ENCODE data around the gene GLT8D1. TPM values are rescaled to one million over a fixed set of nuclear protein-coding genes. Genes with fewer than 3 reads are reported as not detected.

The GLT8D1 gene
- total RNA-seq, 1 experiment from 2014 or later, result 42.1 TPM

DNA sequence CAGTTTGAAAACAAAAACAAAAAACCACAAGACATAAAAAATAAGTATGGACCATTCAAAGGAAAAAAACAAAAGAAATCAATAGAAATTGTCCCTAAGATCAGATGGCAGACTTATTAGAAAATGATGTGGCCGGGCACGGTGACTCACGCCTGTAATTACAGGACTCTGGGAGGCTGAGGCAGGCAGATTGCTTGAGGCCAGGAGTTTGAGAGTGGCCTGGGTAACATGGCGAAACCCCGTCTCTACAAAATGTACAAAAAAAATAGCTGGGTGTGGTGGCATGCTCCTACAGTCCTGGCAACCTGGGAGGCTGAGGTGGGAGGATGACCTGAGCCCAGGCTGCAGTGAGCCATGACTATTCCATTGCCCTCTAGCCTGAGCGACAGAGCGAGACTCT, 16.9 kb upstream of the GLT8D1 start:
- Histone ChIP-seq H3K4me2 (ENCODE audit: low read length) (no peak overlapping the region), H3K9ac (ENCODE audit: low read length) (no peak overlapping the region), H3K27ac (ENCODE audit: low read depth, low read length) (no peak overlapping the region), H3K9me2 (ENCODE audit: insufficient read depth) (no peaks in the 10 kb centered on the region), H3K79me2 (ENCODE audit: insufficient read depth, low read length) (no peaks in the 10 kb centered on the region), H3K9me3 (ENCODE audit: control insufficient read depth in 1 of 2, insufficient read depth in 1 of 2, low read depth in 1 of 2, low read length in 2 of 2) (no peaks in the 10 kb centered on the region), H4K20me1 (ENCODE audit: insufficient read depth) (no peaks in the 10 kb centered on the region), H3K4me1 (ENCODE audit: control insufficient read depth in 1 of 2, insufficient read depth in 2 of 2, low read length in 2 of 2) (no peaks in the 10 kb centered on the region), H3K4me3 (replicated peaks in 1 of 2; ENCODE audit: low read depth in 1 of 2, low read length in 2 of 2) (no peak overlapping the region), H3K27me3 (ENCODE audit: insufficient read depth, low read length) (no peaks in the 10 kb centered on the region), H2AFZ (ENCODE audit: low read depth, low read length, poor library complexity, severe bottlenecking) (no peak overlapping the region), H3K36me3 (ENCODE audit: control insufficient read depth in 1 of 2, insufficient read depth in 2 of 2, low read length in 2 of 2) (peaks cover 0 to 3% of the 10 kb centered on the region in 2 experiments; a peak in 1 of 4 replicates)
- TF ChIP-seq POLR2A (IDR thresholded peaks at IDR 0.05; ENCODE audit: borderline replicate concordance, extremely low read depth, insufficient read depth, insufficient read length) (no peak), SIN3A (IDR thresholded peaks at IDR 0.05; ENCODE audit: low read depth) (no peak), CEBPB (IDR thresholded peaks at IDR 0.05; ENCODE audit: low read depth) (no peak), TCF7L2 (IDR thresholded peaks at IDR 0.05; ENCODE audit: borderline replicate concordance, extremely low read depth, insufficient read depth, insufficient read length) (no peak)
- TF ChIP-seq, protein P1, sequence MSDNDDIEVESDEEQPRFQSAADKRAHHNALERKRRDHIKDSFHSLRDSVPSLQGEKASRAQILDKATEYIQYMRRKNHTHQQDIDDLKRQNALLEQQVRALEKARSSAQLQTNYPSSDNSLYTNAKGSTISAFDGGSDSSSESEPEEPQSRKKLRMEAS (IDR thresholded peaks at IDR 0.05), result no peak
- POLR2A ChIA-PET, result no interaction called here
- no TSS peak for BruUV-seq (replicated peaks)
- RAD21 ChIA-PET (ENCODE audit: low non-redundant PET in 1 of 2, low total read pairs in 2 of 2, uncharacterized antibody in 2 of 2, unreplicated experiment in 2 of 2), result no interaction called here
- ATAC-seq (no peak), DNase-seq (ENCODE audit: low read depth, low spot score) (no peak)
- CTCF ChIA-PET, result no interaction called here
- intact Hi-C loops (cut with micrococcal nuclease), result no loop called here

DNA sequence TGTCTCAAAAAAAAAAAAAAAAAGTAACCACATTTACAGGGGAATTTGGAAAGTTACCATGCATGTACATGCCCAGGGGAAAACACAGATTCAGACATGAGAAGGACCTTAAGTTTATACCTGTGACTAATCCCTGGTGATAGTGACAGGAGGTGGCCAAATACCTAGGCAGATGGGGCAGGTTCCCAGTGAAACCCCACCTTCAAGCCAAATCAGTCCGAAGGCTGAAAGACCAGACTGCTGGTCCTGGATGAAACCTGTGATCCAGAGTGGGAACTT, 16.1 kb upstream of the GLT8D1 start:
- H3K9me3 ChIP-seq (ENCODE audit: control insufficient read depth in 1 of 2, insufficient read depth in 1 of 2, low read depth in 1 of 2, low read length in 2 of 2), result no peaks in the 10 kb centered on the region
- no peak overlapping the region for H3K9ac ChIP-seq (ENCODE audit: low read length)
- no peak overlapping the region for H3K4me2 ChIP-seq (ENCODE audit: low read length)
- no peak overlapping the region for H3K27ac ChIP-seq (ENCODE audit: low read depth, low read length)
- ChIA-PET POLR2A (no interaction called here), CTCF (no interaction called here), RAD21 (ENCODE audit: low non-redundant PET in 1 of 2, low total read pairs in 2 of 2, uncharacterized antibody in 2 of 2, unreplicated experiment in 2 of 2) (no interaction called here)
- no peaks in the 10 kb centered on the region for H3K27me3 ChIP-seq (ENCODE audit: insufficient read depth, low read length)
- peaks cover 0 to 3% of the 10 kb centered on the region in 2 experiments; a peak in 1 of 4 replicates for H3K36me3 ChIP-seq (ENCODE audit: control insufficient read depth in 1 of 2, insufficient read depth in 2 of 2, low read length in 2 of 2)
- H3K4me3 ChIP-seq (replicated peaks in 1 of 2; ENCODE audit: low read depth in 1 of 2, low read length in 2 of 2), result no peak overlapping the region
- H3K79me2 ChIP-seq (ENCODE audit: insufficient read depth, low read length), result no peaks in the 10 kb centered on the region
- DNase-seq (ENCODE audit: low read depth, low spot score) (no peak), ATAC-seq (no peak)
- H2AFZ ChIP-seq (ENCODE audit: low read depth, low read length, poor library complexity, severe bottlenecking), result no peak overlapping the region
- TF ChIP-seq, protein P2, sequence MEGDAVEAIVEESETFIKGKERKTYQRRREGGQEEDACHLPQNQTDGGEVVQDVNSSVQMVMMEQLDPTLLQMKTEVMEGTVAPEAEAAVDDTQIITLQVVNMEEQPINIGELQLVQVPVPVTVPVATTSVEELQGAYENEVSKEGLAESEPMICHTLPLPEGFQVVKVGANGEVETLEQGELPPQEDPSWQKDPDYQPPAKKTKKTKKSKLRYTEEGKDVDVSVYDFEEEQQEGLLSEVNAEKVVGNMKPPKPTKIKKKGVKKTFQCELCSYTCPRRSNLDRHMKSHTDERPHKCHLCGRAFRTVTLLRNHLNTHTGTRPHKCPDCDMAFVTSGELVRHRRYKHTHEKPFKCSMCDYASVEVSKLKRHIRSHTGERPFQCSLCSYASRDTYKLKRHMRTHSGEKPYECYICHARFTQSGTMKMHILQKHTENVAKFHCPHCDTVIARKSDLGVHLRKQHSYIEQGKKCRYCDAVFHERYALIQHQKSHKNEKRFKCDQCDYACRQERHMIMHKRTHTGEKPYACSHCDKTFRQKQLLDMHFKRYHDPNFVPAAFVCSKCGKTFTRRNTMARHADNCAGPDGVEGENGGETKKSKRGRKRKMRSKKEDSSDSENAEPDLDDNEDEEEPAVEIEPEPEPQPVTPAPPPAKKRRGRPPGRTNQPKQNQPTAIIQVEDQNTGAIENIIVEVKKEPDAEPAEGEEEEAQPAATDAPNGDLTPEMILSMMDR (IDR thresholded peaks at IDR 0.05 in 2 of 3, conservative IDR thresholded peaks at IDR 0.05 in 1 of 3; ENCODE audit: borderline replicate concordance in 1 of 3, insufficient read depth in 1 of 3, low read depth in 2 of 3, low read length in 2 of 3), result no peak
- TF ChIP-seq, protein P3, sequence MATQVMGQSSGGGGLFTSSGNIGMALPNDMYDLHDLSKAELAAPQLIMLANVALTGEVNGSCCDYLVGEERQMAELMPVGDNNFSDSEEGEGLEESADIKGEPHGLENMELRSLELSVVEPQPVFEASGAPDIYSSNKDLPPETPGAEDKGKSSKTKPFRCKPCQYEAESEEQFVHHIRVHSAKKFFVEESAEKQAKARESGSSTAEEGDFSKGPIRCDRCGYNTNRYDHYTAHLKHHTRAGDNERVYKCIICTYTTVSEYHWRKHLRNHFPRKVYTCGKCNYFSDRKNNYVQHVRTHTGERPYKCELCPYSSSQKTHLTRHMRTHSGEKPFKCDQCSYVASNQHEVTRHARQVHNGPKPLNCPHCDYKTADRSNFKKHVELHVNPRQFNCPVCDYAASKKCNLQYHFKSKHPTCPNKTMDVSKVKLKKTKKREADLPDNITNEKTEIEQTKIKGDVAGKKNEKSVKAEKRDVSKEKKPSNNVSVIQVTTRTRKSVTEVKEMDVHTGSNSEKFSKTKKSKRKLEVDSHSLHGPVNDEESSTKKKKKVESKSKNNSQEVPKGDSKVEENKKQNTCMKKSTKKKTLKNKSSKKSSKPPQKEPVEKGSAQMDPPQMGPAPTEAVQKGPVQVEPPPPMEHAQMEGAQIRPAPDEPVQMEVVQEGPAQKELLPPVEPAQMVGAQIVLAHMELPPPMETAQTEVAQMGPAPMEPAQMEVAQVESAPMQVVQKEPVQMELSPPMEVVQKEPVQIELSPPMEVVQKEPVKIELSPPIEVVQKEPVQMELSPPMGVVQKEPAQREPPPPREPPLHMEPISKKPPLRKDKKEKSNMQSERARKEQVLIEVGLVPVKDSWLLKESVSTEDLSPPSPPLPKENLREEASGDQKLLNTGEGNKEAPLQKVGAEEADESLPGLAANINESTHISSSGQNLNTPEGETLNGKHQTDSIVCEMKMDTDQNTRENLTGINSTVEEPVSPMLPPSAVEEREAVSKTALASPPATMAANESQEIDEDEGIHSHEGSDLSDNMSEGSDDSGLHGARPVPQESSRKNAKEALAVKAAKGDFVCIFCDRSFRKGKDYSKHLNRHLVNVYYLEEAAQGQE (IDR thresholded peaks at IDR 0.05; ENCODE audit: low read depth), result no peak
- no peak for TF ChIP-seq ELF1 (IDR thresholded peaks at IDR 0.05; ENCODE audit: borderline replicate concordance, low read depth)
- TF ChIP-seq SP1 (IDR thresholded peaks at IDR 0.05; ENCODE audit: low read depth), result no peak
- no peak for TF ChIP-seq POLR2A (IDR thresholded peaks at IDR 0.05; ENCODE audit: borderline replicate concordance, extremely low read depth, insufficient read depth, insufficient read length)
- no peaks in the 10 kb centered on the region for H4K20me1 ChIP-seq (ENCODE audit: insufficient read depth)
- no peaks in the 10 kb centered on the region for H3K4me1 ChIP-seq (ENCODE audit: control insufficient read depth in 1 of 2, insufficient read depth in 2 of 2, low read length in 2 of 2)
- intact Hi-C loops (cut with micrococcal nuclease), result no loop called here
- BruUV-seq (replicated peaks), result no TSS peak
- no peaks in the 10 kb centered on the region for H3K9me2 ChIP-seq (ENCODE audit: insufficient read depth)
